ENCODE data around the gene PLD6. TPM values are rescaled to one million over a fixed set of nuclear protein-coding genes. Genes with fewer than 3 reads are reported as not detected.

PLD6 gene
- total RNA-seq, 1 experiment from 2014 or later: 4.2 TPM

DNA sequence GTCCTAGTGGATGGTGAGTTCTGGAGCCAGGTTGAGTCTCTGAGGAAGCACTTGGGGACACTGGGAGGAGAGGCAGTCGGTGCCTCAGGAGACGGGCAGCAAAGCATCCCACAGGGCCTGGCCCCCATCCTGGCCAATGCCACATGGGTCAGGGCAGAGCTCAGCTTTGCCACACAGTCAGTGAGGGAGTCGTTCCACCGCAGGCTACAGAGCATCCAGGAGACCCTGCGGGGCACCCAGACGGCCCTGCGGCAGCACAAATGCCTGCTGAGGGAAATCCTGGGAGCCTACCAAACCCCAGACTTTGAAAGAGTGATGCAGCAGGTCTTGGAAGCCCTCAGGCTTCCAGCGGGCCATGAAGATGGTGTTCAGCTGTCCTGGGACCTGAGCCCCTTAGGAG lies 39.7 kb downstream of the PLD6 start:
- TF ChIP-seq, protein P1, sequence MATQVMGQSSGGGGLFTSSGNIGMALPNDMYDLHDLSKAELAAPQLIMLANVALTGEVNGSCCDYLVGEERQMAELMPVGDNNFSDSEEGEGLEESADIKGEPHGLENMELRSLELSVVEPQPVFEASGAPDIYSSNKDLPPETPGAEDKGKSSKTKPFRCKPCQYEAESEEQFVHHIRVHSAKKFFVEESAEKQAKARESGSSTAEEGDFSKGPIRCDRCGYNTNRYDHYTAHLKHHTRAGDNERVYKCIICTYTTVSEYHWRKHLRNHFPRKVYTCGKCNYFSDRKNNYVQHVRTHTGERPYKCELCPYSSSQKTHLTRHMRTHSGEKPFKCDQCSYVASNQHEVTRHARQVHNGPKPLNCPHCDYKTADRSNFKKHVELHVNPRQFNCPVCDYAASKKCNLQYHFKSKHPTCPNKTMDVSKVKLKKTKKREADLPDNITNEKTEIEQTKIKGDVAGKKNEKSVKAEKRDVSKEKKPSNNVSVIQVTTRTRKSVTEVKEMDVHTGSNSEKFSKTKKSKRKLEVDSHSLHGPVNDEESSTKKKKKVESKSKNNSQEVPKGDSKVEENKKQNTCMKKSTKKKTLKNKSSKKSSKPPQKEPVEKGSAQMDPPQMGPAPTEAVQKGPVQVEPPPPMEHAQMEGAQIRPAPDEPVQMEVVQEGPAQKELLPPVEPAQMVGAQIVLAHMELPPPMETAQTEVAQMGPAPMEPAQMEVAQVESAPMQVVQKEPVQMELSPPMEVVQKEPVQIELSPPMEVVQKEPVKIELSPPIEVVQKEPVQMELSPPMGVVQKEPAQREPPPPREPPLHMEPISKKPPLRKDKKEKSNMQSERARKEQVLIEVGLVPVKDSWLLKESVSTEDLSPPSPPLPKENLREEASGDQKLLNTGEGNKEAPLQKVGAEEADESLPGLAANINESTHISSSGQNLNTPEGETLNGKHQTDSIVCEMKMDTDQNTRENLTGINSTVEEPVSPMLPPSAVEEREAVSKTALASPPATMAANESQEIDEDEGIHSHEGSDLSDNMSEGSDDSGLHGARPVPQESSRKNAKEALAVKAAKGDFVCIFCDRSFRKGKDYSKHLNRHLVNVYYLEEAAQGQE (IDR thresholded peaks at IDR 0.05; ENCODE audit: insufficient read depth in 1 of 2, low read depth in 2 of 2, low read length in 1 of 2): no peak
- TF ChIP-seq TCF7L2 (IDR thresholded peaks at IDR 0.05; ENCODE audit: low read depth, low read length): no peak
- in situ Hi-C loops (cut with HindIII; ENCODE audit: low pct_unique_long_range_greater_than_20kb, low sequenced_read_pairs): no loop called here
- no peak overlapping the region for H3K4me3 ChIP-seq (ENCODE audit: low read depth in 2 of 2, low read length in 2 of 2)
- DNase-seq (ENCODE audit: low read depth, low spot score) (no peak), ATAC-seq (no peak)
- POLR2A ChIA-PET: no interaction called here
- H3K9me3 ChIP-seq (ENCODE audit: control insufficient read depth, insufficient read depth, low read depth, low read length): no peaks in the 10 kb centered on the region
- no peaks in the 10 kb centered on the region for H3K4me1 ChIP-seq (ENCODE audit: control insufficient read depth, insufficient read depth, low read length)
- H3K27ac ChIP-seq (ENCODE audit: low read length): no peak overlapping the region
- intact Hi-C loops (cut with micrococcal nuclease; ENCODE audit: unreplicated experiment): no loop called here
- H3K36me3 ChIP-seq (ENCODE audit: control insufficient read depth, insufficient read depth, low read length): peaks cover 3% of the 10 kb centered on the region; the same call in 1 of the 2 replicates
- BruUV-seq (replicated peaks): no TSS peak
- no peaks in the 10 kb centered on the region for H3K27me3 ChIP-seq (ENCODE audit: control insufficient read depth, insufficient read depth, low read length)
- CTCF ChIA-PET: no interaction called here

DNA sequence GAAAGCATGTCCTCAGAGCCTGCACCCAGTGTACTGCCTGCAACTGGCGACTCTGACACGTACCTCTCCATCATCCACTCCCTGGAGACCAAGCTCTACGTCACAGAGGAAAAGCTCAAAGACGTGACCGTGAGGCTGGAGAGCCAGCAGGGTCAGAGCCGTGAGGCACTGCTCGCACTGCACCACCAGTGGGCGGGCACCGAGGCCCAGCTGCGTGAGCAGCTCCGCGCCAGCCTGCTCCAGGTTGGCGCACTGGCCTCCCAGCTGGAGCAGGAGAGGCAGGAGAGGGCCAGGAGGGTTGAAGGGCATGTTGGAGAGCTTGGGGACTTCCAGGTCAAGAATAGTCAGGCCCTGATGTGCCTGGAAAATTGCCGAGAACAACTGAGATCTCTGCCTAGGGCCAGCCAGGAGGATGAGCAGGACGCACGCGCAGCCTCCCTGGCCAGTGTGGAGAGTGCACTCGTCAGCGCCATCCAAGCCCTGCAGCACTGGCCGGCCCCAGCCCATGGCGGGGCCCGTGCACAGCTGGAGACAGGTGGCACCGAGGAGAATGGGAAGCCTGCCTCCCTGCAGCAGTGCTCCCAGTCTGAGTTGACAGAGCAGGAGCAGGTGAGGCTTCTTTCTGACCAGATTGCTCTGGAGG lies 40.3 kb downstream of the PLD6 start:
- H3K4me1 ChIP-seq (ENCODE audit: control insufficient read depth, insufficient read depth, low read length): no peaks in the 10 kb centered on the region
- TF ChIP-seq TCF7L2 (IDR thresholded peaks at IDR 0.05; ENCODE audit: low read depth, low read length): no peak
- TF ChIP-seq, protein P2, sequence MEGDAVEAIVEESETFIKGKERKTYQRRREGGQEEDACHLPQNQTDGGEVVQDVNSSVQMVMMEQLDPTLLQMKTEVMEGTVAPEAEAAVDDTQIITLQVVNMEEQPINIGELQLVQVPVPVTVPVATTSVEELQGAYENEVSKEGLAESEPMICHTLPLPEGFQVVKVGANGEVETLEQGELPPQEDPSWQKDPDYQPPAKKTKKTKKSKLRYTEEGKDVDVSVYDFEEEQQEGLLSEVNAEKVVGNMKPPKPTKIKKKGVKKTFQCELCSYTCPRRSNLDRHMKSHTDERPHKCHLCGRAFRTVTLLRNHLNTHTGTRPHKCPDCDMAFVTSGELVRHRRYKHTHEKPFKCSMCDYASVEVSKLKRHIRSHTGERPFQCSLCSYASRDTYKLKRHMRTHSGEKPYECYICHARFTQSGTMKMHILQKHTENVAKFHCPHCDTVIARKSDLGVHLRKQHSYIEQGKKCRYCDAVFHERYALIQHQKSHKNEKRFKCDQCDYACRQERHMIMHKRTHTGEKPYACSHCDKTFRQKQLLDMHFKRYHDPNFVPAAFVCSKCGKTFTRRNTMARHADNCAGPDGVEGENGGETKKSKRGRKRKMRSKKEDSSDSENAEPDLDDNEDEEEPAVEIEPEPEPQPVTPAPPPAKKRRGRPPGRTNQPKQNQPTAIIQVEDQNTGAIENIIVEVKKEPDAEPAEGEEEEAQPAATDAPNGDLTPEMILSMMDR (IDR thresholded peaks at IDR 0.05): no peak
- TF ChIP-seq, protein P1 (IDR thresholded peaks at IDR 0.05; ENCODE audit: insufficient read depth in 1 of 2, low read depth in 2 of 2, low read length in 1 of 2): no peak
- TF ChIP-seq SIN3A (IDR thresholded peaks at IDR 0.05; ENCODE audit: borderline replicate concordance, insufficient read depth, low read depth, low read length): no peak
- TF ChIP-seq POLR2AphosphoS5 (IDR thresholded peaks at IDR 0.05; ENCODE audit: low read depth, low read length): no peak
- no peaks in the 10 kb centered on the region for H3K9me3 ChIP-seq (ENCODE audit: control insufficient read depth, insufficient read depth, low read depth, low read length)
- no peak overlapping the region for H3K4me3 ChIP-seq (ENCODE audit: low read depth in 2 of 2, low read length in 2 of 2)
- CTCF ChIA-PET: no interaction called here
- no peak for ATAC-seq
- no peak for DNase-seq (ENCODE audit: low read depth, low spot score)
- no peak overlapping the region for H3K27ac ChIP-seq (ENCODE audit: low read length)
- POLR2A ChIA-PET: no interaction called here
- intact Hi-C loops (cut with micrococcal nuclease; ENCODE audit: unreplicated experiment): no loop called here
- in situ Hi-C loops (cut with HindIII; ENCODE audit: low pct_unique_long_range_greater_than_20kb, low sequenced_read_pairs): no loop called here
- no TSS peak for BruUV-seq (replicated peaks)
- H3K27me3 ChIP-seq (ENCODE audit: control insufficient read depth, insufficient read depth, low read length): no peaks in the 10 kb centered on the region
- peaks cover 6% of the 10 kb centered on the region; the same call in 1 of the 2 replicates for H3K36me3 ChIP-seq (ENCODE audit: control insufficient read depth, insufficient read depth, low read length)
